WTC11 (cell line): Measurements from ENCODE around the gene MIEF2. TPM values are rescaled to one million over a fixed set of nuclear protein-coding genes. Genes with fewer than 3 reads are reported as not detected.

Source experiments
- ATAC-seq: fragments of 200-7000 bp; cut with Tn5 transposase; 2 replicates; pipeline ENCODE4 v1.10.0; 2021; ENCODE audit warnings: mild to moderate bottlenecking, moderate library complexity
- CTCF ChIA-PET: fragments of 300-600 bp; sonication (Branson Sonifier 250); formaldehyde crosslinking; loops from one replicate; lab custom pipeline; 2021; ENCODE audit warnings: antibody characterized with exemption; lab: Charles Lee
- POLR2A ChIA-PET: fragments of 350-600 bp; sonication (Branson Sonifier 250); formaldehyde crosslinking; loops from one replicate; lab custom pipeline; 2021; ENCODE audit warnings: antibody characterized with exemption; lab: Charles Lee
- DNase-seq: peaks from one replicate; pipeline ENCODE4 v3.0.0; 2021; ENCODE audit warnings: low spot score
- H3K27ac Mint-ChIP-seq: 2 replicates; pipeline ENCODE4 v1.8.0; 2021; ENCODE audit warnings: mixed read lengths
- H3K27me3 Mint-ChIP-seq: 2 replicates; pipeline ENCODE4 v1.8.0; 2021; ENCODE audit warnings: low read depth, mild to moderate bottlenecking, moderate library complexity, mixed read lengths
- H3K36me3 Mint-ChIP-seq: 2 replicates; pipeline ENCODE4 v1.8.0; 2021; ENCODE audit warnings: mixed read lengths
- H3K4me1 Mint-ChIP-seq: 2 replicates; pipeline ENCODE4 v1.8.0; 2022; ENCODE audit warnings: mixed read lengths
- H3K4me3 Mint-ChIP-seq: 2 replicates; pipeline ENCODE4 v1.8.0; 2021; ENCODE audit warnings: mild to moderate bottlenecking, moderate library complexity, mixed read lengths
- H3K9me3 Mint-ChIP-seq: 2 replicates; pipeline ENCODE4 v1.8.0; 2021; ENCODE audit warnings: mixed read lengths
- GRHL2 ChIP-seq: fragments of 250-450 bp; sonication (Bioruptor Pico); IDR thresholded peaks from 2 replicates; pipeline ENCODE4 v1.8.0; 2022; ENCODE audit warnings: mild to moderate bottlenecking, moderate library complexity; ENCODE audit not compliant: insufficient replicate concordance, severe bottlenecking
- HMGXB4 ChIP-seq: sonication (generic); formaldehyde crosslinking; IDR thresholded peaks from 2 replicates; pipeline ENCODE4 v1.8.1; 2023; ENCODE audit warnings: mild to moderate bottlenecking, moderate library complexity, missing genetic modification reagents
- ZNF281 ChIP-seq: sonication (generic); formaldehyde crosslinking; IDR thresholded peaks from 2 replicates; pipeline ENCODE4 v1.8.0; 2023; ENCODE audit warnings: mild to moderate bottlenecking, missing genetic modification reagents
- total RNA-seq: library from RNA; stranded (reverse); gene quantifications from 3 replicates; pipeline ENCODE4 v1.2.3, GENCODE V29; 2021

The MIEF2 gene
- total RNA-seq, 1 experiment from 2014 or later = 18.8 TPM

GRCh38 chr17:18315562-18315922, 55.1 kb downstream of the MIEF2 start:
- TF ChIP-seq HMGXB4 (CRISPR knock-in tag) (0 out of 2 replicates have a peak, but pooled peaks have one; percentile 24), ZNF281 (CRISPR knock-in tag) (no peak)
- POLR2A ChIA-PET = no interaction called here
- DNase-seq = no peak
- Mint-ChIP-seq H3K9me3 (no peaks in the 10 kb centered on the region), H3K4me1 (peaks cover 48% of the 10 kb centered on the region), H3K36me3 (peaks cover 29% of the 10 kb centered on the region), H3K27me3 (no peaks in the 10 kb centered on the region; the same call in 1 of the 2 replicates), H3K4me3 (peak overlapping the region; percentile 94), H3K27ac (peak overlapping the region; percentile 100)
- CTCF ChIA-PET = interaction anchor here (1.2 to 1.3 kb wide), 2 partner anchors 9 to 18 kb away, joined by 3 to 4 read pairs; no protein-coding TSS in a partner anchor
- no peak for ATAC-seq

- Mint-ChIP-seq H3K27ac (peak overlapping the region; percentile 100), H3K4me3 (peak overlapping the region; percentile 94), H3K27me3 (no peaks in the 10 kb centered on the region; the same call in 1 of the 2 replicates), H3K4me1 (peaks cover 48% of the 10 kb centered on the region), H3K36me3 (peaks cover 26% of the 10 kb centered on the region), H3K9me3 (no peaks in the 10 kb centered on the region)
- no peak for TF ChIP-seq GRHL2
- ChIA-PET POLR2A (interaction anchor here (0.6 kb wide), 1 partner anchor 376 kb away, joined by 3 read pairs; no protein-coding TSS in a partner anchor), CTCF (interaction anchor here (1.3 kb wide), 1 partner anchor 17 kb away, joined by 3 read pairs; no protein-coding TSS in a partner anchor)
- ATAC-seq (no peak), DNase-seq (no peak)
Measured at GRCh38 chr17:18315961-18316360, 55.5 kb downstream of the MIEF2 start.

Other genes starting within 250 kb of the MIEF2 start
- gene ATPAF2, start 221.5 kb upstream of the MIEF2 start, total RNA-seq = 32.2 to 36.8 TPM (median 33.5 TPM) in 3 replicates
- 15.4 to 16.0 TPM (median 15.7 TPM) in 3 replicates for gene GID4, start 221.3 kb upstream of the MIEF2 start, total RNA-seq
- 40.8 to 43.1 TPM (median 41.4 TPM) in 3 replicates for gene DRG2, start 172.7 kb upstream of the MIEF2 start, total RNA-seq
- gene MYO15A, start 151.9 kb upstream of the MIEF2 start, total RNA-seq = 2.6 to 4.5 TPM (median 3.6 TPM) in 3 replicates
- 105 to 115 TPM (median 111 TPM) in 3 replicates for gene ALKBH5, start 76.8 kb upstream of the MIEF2 start, total RNA-seq
- 76.0 to 87.8 TPM (median 78.6 TPM) in 3 replicates for gene LLGL1, start 35.0 kb upstream of the MIEF2 start, total RNA-seq
- 298 to 313 TPM (median 309 TPM) in 3 replicates for gene FLII, start 1.9 kb upstream of the MIEF2 start, total RNA-seq
- 54.9 to 56.1 TPM (median 56.0 TPM) in 3 replicates for gene TOP3A, start 54.3 kb downstream of the MIEF2 start, total RNA-seq
- 17.8 to 19.1 TPM (median 18.0 TPM) in 3 replicates for gene SMCR8, start 54.6 kb downstream of the MIEF2 start, total RNA-seq
- gene SHMT1, start 102.9 kb downstream of the MIEF2 start, total RNA-seq = 40.1 to 49.2 TPM (median 42.5 TPM) in 3 replicates
- gene EVPLL, start 117.1 kb downstream of the MIEF2 start, total RNA-seq = not detected in 3 replicates
- gene LGALS9C, start 216.1 kb downstream of the MIEF2 start, total RNA-seq = not detected in 3 replicates